PC-3 (cell line): ENCODE data around the gene CSK.

ENCODE experiments used
- CTCF ChIP-seq: fragments of 300-600 bp; sonication (generic); conservative IDR thresholded peaks from 2 replicates; pipeline ENCODE4 v1.5.1; 2017; ENCODE audit warnings: antibody characterized with exemption, low read depth, mild to moderate bottlenecking, low read length
- EZH2 ChIP-seq: fragments of 300-600 bp; sonication (generic); IDR thresholded peaks from one replicate; pipeline ENCODE4 v1.6.1; 2017; ENCODE audit warnings: antibody characterized with exemption, mild to moderate bottlenecking, low read length; ENCODE audit not compliant: unreplicated experiment

DNA sequence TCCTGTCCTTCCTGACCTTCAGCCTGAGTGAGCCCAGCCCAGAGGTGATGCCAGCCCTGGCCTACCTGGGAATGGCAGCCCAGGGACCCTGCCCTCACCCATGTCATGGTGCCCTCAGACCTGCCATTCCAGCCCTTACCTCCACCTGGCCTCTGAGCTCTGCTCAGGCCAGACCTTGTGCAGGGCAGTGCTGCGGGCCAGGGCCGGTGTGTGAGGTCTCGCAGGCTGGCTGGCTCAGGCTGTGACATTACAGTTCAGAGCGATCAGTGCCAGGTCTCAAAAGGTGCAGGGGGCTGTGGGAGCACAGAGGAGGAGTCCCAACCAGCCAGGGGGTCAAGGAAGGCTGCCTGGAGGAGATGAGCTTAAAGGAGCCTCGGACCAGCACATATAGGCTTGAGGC is 38.2 kb downstream of the CSK start:
- TF ChIP-seq CTCF: no peak
- TF ChIP-seq EZH2: no peak
